GM12801 (cell line): ENCODE data around the gene FGF9.

Source experiments
- TF ChIP-seq, protein P1 (sequence below): IDR thresholded peaks from one replicate; pipeline ENCODE4 v1.5.1; 2011; ENCODE audit warnings: control low read depth; ENCODE audit not compliant: insufficient read length; ENCODE audit errors: extremely low read depth

FGF9 gene

DNA sequence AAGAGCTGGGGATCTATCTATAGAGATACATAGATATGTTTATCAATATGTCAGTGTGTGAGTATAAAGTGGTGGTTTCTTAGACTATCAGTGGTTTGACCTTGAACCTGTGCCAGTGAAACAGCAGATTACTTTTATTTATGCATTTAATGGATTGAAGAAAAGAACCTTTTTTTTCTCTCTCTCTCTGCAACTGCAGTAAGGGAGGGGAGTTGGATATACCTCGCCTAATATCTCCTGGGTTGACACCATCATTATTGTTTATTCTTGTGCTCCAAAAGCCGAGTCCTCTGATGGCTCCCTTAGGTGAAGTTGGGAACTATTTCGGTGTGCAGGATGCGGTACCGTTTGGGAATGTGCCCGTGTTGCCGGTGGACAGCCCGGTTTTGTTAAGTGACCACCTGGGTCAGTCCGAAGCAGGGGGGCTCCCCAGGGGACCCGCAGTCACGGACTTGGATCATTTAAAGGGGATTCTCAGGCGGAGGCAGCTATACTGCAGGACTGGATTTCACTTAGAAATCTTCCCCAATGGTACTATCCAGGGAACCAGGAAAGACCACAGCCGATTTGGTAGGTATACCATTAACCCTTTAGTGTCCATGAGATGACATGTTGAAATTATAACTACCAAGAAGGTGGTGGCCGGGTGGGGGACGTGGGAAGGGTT, 880 bp downstream of the FGF9 start:
- TF ChIP-seq, protein P1, sequence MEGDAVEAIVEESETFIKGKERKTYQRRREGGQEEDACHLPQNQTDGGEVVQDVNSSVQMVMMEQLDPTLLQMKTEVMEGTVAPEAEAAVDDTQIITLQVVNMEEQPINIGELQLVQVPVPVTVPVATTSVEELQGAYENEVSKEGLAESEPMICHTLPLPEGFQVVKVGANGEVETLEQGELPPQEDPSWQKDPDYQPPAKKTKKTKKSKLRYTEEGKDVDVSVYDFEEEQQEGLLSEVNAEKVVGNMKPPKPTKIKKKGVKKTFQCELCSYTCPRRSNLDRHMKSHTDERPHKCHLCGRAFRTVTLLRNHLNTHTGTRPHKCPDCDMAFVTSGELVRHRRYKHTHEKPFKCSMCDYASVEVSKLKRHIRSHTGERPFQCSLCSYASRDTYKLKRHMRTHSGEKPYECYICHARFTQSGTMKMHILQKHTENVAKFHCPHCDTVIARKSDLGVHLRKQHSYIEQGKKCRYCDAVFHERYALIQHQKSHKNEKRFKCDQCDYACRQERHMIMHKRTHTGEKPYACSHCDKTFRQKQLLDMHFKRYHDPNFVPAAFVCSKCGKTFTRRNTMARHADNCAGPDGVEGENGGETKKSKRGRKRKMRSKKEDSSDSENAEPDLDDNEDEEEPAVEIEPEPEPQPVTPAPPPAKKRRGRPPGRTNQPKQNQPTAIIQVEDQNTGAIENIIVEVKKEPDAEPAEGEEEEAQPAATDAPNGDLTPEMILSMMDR, result no peak

DNA sequence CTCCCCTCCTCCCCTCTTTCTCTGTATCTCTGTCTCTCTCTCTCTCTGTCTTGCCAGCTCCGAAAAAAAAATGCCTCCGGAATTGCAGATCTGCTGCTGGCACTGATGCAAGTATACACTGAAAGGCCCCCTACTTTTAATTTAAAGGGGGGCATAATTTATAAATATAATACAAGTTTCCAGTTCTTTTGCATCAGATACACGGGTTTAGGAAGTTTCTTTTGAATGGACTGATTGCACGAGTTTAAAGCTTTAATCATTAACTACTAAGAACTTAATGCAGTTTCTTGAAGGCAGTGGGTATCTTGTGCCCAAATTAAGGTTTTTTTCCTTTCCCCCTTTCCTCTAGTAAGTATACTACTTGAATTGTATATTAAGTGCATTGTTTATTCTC, 1.4 kb downstream of the FGF9 start:
- TF ChIP-seq, protein P1, result no peak

DNA sequence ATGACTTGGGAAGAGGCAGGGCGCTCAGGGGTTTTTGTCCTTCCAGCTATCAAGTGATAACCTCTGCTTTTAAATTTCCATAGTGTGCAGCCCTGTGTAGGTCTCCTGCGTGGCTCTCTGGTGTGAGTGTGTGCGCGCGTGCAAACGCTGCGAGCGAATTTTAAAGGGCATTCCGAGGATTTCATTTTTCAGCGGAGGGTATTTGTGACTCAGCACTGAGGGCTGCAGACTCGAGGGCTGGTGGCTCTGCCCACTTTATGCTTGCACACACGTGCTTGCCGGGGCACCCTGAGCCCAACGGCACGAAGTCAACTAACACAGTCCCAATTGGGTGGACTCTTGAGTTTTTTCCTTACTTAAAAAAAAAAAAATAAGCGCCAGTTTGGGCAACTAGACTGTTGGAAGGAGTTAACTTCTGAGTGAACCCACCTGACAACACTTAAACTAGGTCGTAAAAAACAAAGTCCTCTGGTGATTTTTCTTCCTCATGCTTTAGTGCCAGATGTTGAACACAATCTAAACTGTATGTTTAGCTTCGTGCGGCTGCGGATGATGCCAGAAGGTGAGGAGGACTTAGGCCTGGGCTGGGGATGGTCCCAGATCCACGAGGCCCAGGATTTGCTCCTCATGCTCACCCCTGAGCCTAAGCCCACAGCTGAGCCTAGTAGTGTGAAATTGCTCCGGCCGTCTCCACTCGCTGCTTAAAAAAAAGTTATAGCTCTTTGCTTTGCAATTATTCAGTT, 2.1 kb downstream of the FGF9 start:
- TF ChIP-seq, protein P1, result no peak

DNA sequence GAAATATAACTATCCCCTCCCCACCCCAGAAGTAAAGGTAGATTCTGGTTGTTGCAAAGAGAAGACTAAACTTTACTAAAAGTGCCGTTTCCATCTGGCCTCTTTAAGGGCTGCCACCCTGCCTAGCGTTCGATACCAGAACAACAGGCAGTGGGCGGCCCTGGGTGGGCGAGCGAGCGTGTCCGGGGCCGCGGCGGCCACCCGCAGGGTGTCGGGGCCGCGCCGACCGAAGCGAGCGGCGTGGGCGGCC, 2.6 kb downstream of the FGF9 start:
- TF ChIP-seq, protein P1, result no peak

DNA sequence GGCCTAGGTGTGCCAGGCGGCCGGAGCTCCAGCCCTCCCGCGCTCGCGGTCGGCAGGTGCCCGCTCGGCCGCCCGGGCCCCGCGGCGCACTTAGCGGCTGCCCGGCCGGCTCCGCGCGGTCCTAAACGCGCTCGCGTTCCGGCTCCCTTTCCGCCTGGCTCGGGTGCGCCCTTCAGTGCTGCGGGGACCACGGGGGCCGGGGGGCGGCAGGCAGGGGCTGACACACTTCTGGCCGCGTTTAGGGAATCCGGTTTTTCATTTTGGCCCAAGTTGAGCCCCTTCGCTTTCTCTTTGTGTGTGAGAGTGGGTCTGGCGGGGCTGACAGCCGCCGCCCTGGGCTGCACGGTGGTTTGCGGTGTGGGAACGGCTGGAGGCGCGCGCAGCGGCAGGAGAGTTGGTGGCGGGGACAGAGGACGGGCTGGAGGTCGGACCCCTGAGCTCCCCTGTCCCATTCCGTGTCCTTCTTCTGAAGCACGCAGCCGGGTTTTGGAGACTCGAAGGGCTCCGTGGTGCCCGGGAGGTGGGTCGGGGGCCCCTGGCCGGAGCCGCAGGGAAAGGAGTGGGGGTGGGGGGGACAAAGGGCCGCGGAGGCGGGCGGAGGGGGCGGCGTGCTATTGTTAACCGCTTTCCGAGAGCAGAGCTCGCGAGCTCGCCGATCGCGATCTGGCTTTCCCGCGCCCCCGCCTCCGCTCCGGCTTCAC, 3.1 kb downstream of the FGF9 start:
- TF ChIP-seq, protein P1, result no peak

DNA sequence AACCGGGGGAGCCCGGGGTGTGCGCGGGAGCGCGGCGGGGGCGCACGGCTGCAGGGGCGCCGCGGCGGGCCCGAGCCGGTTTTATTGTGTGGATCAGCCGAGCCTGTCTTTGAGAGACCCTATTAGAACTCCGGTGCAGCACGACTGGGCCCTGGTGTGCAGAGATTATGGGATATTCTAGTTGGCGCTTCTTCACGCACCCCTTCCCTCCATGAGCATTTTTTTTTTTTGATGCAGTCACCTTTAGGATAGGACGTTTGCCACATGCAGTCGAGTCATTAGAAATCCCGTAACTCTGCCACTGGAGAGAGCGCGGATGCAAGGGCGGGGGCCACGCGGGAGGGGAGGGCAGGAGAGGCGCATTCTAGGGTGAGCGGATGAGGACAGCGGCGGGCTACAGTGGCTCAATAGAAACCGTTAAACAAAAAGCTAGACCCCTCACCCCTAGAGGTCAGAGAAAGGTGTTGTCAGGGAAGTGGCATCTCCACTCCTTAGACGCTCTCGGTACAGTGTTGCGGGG, 3.7 kb downstream of the FGF9 start:
- TF ChIP-seq, protein P1, result no peak
